ENCODE data around the gene OTOG.

- no peak for TF ChIP-seq CTCF (conservative IDR thresholded peaks at IDR 0.05)
- no peak for TF ChIP-seq EZH2 (IDR thresholded peaks at IDR 0.05; ENCODE audit: low read depth)
These were observed 135.8 kb downstream of the OTOG start for GRCh38 chr11:17682848-17683247.
